Subcutaneous abdominal adipose tissue (tissue), 5 donors: ENCODE measurements around the gene TMEM51.

Experiments
- H3K27ac ChIP-seq: one replicate; pipeline ENCODE4 v1.7.0; 2013; ENCODE audit warnings: low read depth, mild to moderate bottlenecking, inconsistent platforms, low read length, moderate library complexity
- H3K27me3 ChIP-seq, 5 donors: one replicate each; pipeline ENCODE4 v1.7.0; 2013; ENCODE audit warnings: low read length in 5 of 5, inconsistent platforms in 1 of 5; ENCODE audit not compliant: control insufficient read depth in 5 of 5, insufficient read depth in 4 of 5
- H3K36me3 ChIP-seq, 5 donors: one replicate each; pipeline ENCODE4 v1.7.0; 2013; ENCODE audit warnings: low read length in 5 of 5; ENCODE audit not compliant: control insufficient read depth in 5 of 5, insufficient read depth in 5 of 5
- H3K4me1 ChIP-seq, 5 donors: one replicate each; pipeline ENCODE4 v1.7.0; 2013; ENCODE audit warnings: low read length in 5 of 5, mild to moderate bottlenecking in 3 of 5, moderate library complexity in 1 of 5; ENCODE audit not compliant: control insufficient read depth in 5 of 5, insufficient read depth in 5 of 5
- H3K4me3 ChIP-seq, 5 donors: one replicate each; pipeline ENCODE4 v1.7.0; 2013; ENCODE audit warnings: low read length in 5 of 5, low read depth in 1 of 5
- H3K9ac ChIP-seq, 5 donors: one replicate each; pipeline ENCODE4 v1.7.0; 2013; ENCODE audit warnings: low read length in 5 of 5, mild to moderate bottlenecking in 4 of 5, moderate library complexity in 3 of 5
- H3K9me3 ChIP-seq, 5 donors: one replicate each; pipeline ENCODE4 v1.7.0; 2013; ENCODE audit warnings: low read length in 5 of 5; ENCODE audit not compliant: control insufficient read depth in 5 of 5
- donor health status: healthy.
- donor health status: healthy.
- donor health status: healthy.
- donor health status: healthy.
- donor health status: healthy.

Gene TMEM51

GRCh38 chr1:15236321-15236721 lies 82.8 kb downstream of the TMEM51 start:
- no peak overlapping the region for H3K4me3 ChIP-seq
- no peaks in the 10 kb centered on the region for H3K4me1 ChIP-seq
- no peaks in the 10 kb centered on the region for H3K36me3 ChIP-seq
- no peaks in the 10 kb centered on the region for H3K9me3 ChIP-seq
- H3K9ac ChIP-seq, result no peak overlapping the region
- H3K27ac ChIP-seq, result no peak overlapping the region
- peaks cover 2 to 5% (median 3%) of the 10 kb centered on the region in 5 donors for H3K27me3 ChIP-seq

- no peaks in the 10 kb centered on the region for H3K36me3 ChIP-seq
Measured at GRCh38 chr1:15236746-15237145, 83.2 kb downstream of the TMEM51 start.

GRCh38 chr1:15238789-15239188 lies 85.2 kb downstream of the TMEM51 start:
- Histone ChIP-seq H3K36me3 (no peaks in the 10 kb centered on the region), H3K4me1 (no peaks in the 10 kb centered on the region), H3K27ac (no peak overlapping the region), H3K4me3 (no peak overlapping the region), H3K27me3 (peaks cover 2 to 5% (median 3%) of the 10 kb centered on the region in 5 donors), H3K9ac (no peak overlapping the region), H3K9me3 (no peaks in the 10 kb centered on the region)

More at GRCh38 chr1:15236746-15237145, 83.2 kb downstream of the TMEM51 start:
- Histone ChIP-seq H3K27me3 (peaks cover 2 to 5% (median 3%) of the 10 kb centered on the region in 5 donors), H3K9ac (no peak overlapping the region), H3K9me3 (no peaks in the 10 kb centered on the region), H3K4me3 (no peak overlapping the region), H3K27ac (no peak overlapping the region), H3K4me1 (no peaks in the 10 kb centered on the region)

- Histone ChIP-seq H3K27ac (no peak overlapping the region), H3K9me3 (no peaks in the 10 kb centered on the region), H3K4me3 (no peak overlapping the region), H3K27me3 (peaks cover 2 to 5% (median 5%) of the 10 kb centered on the region in 5 donors), H3K9ac (no peak overlapping the region), H3K4me1 (peaks cover 0 to 18% (median 15%) of the 10 kb centered on the region in 5 donors), H3K36me3 (no peaks in the 10 kb centered on the region)
Measured at GRCh38 chr1:15242766-15243165, 89.2 kb downstream of the TMEM51 start.

GRCh38 chr1:15243275-15244043 lies 89.9 kb downstream of the TMEM51 start:
- Histone ChIP-seq H3K4me1 (peaks cover 0 to 18% (median 15%) of the 10 kb centered on the region in 5 donors), H3K27ac (no peak overlapping the region), H3K9me3 (no peaks in the 10 kb centered on the region), H3K36me3 (no peaks in the 10 kb centered on the region), H3K27me3 (peaks cover 2 to 10% (median 9%) of the 10 kb centered on the region in 5 donors), H3K9ac (no peak overlapping the region), H3K4me3 (no peak overlapping the region)

GRCh38 chr1:15244813-15245212 lies 91.3 kb downstream of the TMEM51 start:
- peaks cover 0 to 22% (median 15%) of the 10 kb centered on the region in 5 donors for H3K4me1 ChIP-seq
- H3K9ac ChIP-seq, result no peak overlapping the region
- no peak overlapping the region for H3K27ac ChIP-seq
- no peaks in the 10 kb centered on the region for H3K36me3 ChIP-seq
- H3K4me3 ChIP-seq, result no peak overlapping the region
- peaks cover 2 to 18% (median 14%) of the 10 kb centered on the region in 5 donors for H3K27me3 ChIP-seq
- no peaks in the 10 kb centered on the region for H3K9me3 ChIP-seq

GRCh38 chr1:15245593-15246360 lies 92.2 kb downstream of the TMEM51 start:
- peaks cover 0 to 22% (median 15%) of the 10 kb centered on the region in 5 donors for H3K4me1 ChIP-seq

GRCh38 chr1:15246960-15247614 lies 93.5 kb downstream of the TMEM51 start, which contains the start of gene FHAD1:
FHAD1 (plus strand) TSS chr1:15247223; CDS start chr1:15251785, 4,562 bp downstream.
- Histone ChIP-seq H3K27ac (no peak within 1 kb of the TSS), H3K9ac (no peak within 1 kb of the TSS), H3K4me1 (peaks cover 0 to 22% (median 15%) of the 10 kb centered on the region in 5 donors), H3K4me3 (peak within 1 kb of the TSS in 4 of 5 donors; percentile 17 to 52 (median 32)), H3K27me3 (peaks cover 2 to 23% (median 18%) of the 10 kb centered on the region in 5 donors), H3K36me3 (no peaks in the 10 kb centered on the region), H3K9me3 (no peaks in the 10 kb centered on the region)

More at GRCh38 chr1:15245593-15246360, 92.2 kb downstream of the TMEM51 start:
- Histone ChIP-seq H3K9ac (no peak overlapping the region), H3K4me3 (no peak overlapping the region), H3K27me3 (peaks cover 2 to 23% (median 14%) of the 10 kb centered on the region in 5 donors), H3K27ac (no peak overlapping the region), H3K36me3 (no peaks in the 10 kb centered on the region), H3K9me3 (no peaks in the 10 kb centered on the region)

- Histone ChIP-seq H3K9me3 (no peaks in the 10 kb centered on the region), H3K4me3 (no peak overlapping the region), H3K4me1 (peaks cover 0 to 22% (median 17%) of the 10 kb centered on the region in 5 donors), H3K9ac (no peak overlapping the region), H3K27ac (no peak overlapping the region), H3K27me3 (peaks cover 2 to 26% (median 18%) of the 10 kb centered on the region in 5 donors), H3K36me3 (no peaks in the 10 kb centered on the region)
Measured at GRCh38 chr1:15248216-15248615, 94.7 kb downstream of the TMEM51 start.
